ENCODE results near the gene HERC6.

The HERC6 gene

GRCh38 chr4:88489100-88489761 lies 110.6 kb downstream of the HERC6 start:
- Mint-ChIP-seq H3K4me1 (ENCODE audit: low read depth) (peaks cover 12% of the 10 kb centered on the region), H3K4me3 (no peak overlapping the region), H3K27me3 (no peaks in the 10 kb centered on the region), H3K27ac (peak overlapping the region; percentile 26), H3K36me3 (ENCODE audit: low read depth) (peaks cover 52% of the 10 kb centered on the region), H3K9me3 (no peaks in the 10 kb centered on the region)
- no peak for DNase-seq

All from activated T-cell treated with anti-CD3 and anti-CD28 coated beads, Interleukin-2, amount 50 U/mL, for 24 hours (primary cell).